H1 (cell line): ENCODE data around the gene HAPLN3.

Source experiments
- CBX8 ChIP-seq: fragments of 300-800, 300-1000 bp; sonication (generic); IDR thresholded peaks from 2 replicates; pipeline ENCODE4 v1.7.1; 2016; ENCODE audit warnings: low read depth, low read length, borderline replicate concordance
- GABPA ChIP-seq: IDR thresholded peaks from 2 replicates; pipeline ENCODE4 v1.6.1; 2011; ENCODE audit warnings: mild to moderate bottlenecking, low read length, moderate library complexity, borderline replicate concordance; ENCODE audit not compliant: insufficient read depth
- SAP30 ChIP-seq: fragments of 300-600 bp; sonication (generic); IDR thresholded peaks from 2 replicates; pipeline ENCODE4 v1.7.1; 2012; ENCODE audit warnings: low read length, moderate library complexity, mild to moderate bottlenecking, inconsistent platforms; ENCODE audit not compliant: insufficient read depth, insufficient replicate concordance
- TAF7 ChIP-seq: optimal IDR thresholded peaks from 2 replicates; pipeline ENCODE3; 2011; ENCODE audit warnings: low read depth, mild to moderate bottlenecking, inconsistent platforms, low read length, moderate library complexity, borderline replicate concordance
- TCF12 ChIP-seq: IDR thresholded peaks from 2 replicates; pipeline ENCODE4 v1.6.1; 2011; ENCODE audit warnings: low read depth, mild to moderate bottlenecking, low read length
- TF ChIP-seq, protein P1 (sequence below), 3 experiments: IDR thresholded peaks; 1 replicate in 2 of 3; 2 replicates in 1 of 3; pipeline versions ENCODE4 v1.5.1 to v1.6.1; 2011; ENCODE audit warnings: low read length in 3 of 3, mild to moderate bottlenecking in 3 of 3, inconsistent platforms in 2 of 3, low read depth in 1 of 3, moderate library complexity in 1 of 3; ENCODE audit not compliant: insufficient read depth in 1 of 3; ENCODE audit errors: control extremely low read depth in 1 of 3

DNA sequence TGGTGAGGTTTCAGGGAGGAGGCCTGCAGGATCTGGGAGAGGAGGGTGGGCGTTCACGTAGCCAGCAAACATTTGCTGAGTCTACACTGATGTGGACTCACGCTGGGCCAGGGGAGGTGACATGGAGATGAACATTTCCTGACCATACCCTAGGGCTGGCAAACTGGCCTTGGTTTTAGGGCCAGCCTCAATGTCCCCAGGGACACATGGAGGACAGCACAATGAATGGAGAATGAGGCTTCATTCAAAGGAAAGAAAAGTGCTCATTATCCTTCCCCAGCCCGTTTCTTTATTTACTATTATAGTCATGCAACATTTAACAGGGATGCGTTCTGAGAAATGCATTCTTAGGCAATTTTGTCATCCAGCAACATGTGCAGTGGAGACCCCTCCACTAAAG, 65.3 kb downstream of the HAPLN3 start:
- TF ChIP-seq, protein P1, sequence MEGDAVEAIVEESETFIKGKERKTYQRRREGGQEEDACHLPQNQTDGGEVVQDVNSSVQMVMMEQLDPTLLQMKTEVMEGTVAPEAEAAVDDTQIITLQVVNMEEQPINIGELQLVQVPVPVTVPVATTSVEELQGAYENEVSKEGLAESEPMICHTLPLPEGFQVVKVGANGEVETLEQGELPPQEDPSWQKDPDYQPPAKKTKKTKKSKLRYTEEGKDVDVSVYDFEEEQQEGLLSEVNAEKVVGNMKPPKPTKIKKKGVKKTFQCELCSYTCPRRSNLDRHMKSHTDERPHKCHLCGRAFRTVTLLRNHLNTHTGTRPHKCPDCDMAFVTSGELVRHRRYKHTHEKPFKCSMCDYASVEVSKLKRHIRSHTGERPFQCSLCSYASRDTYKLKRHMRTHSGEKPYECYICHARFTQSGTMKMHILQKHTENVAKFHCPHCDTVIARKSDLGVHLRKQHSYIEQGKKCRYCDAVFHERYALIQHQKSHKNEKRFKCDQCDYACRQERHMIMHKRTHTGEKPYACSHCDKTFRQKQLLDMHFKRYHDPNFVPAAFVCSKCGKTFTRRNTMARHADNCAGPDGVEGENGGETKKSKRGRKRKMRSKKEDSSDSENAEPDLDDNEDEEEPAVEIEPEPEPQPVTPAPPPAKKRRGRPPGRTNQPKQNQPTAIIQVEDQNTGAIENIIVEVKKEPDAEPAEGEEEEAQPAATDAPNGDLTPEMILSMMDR (IDR thresholded peaks at IDR 0.05; ENCODE audit: control extremely low read depth in 1 of 3, insufficient read depth in 1 of 3, low read depth in 1 of 3, low read length in 3 of 3), result no peak
- TF ChIP-seq TCF12 (no peak), SAP30 (no peak), GABPA (no peak), CBX8 (no peak), TAF7 (no peak)
